Measurements from ENCODE around the gene TMED8.
"Not testable (repeated sequence)": the region's sequence is repeated elsewhere in the genome, so short reads cannot be mapped to it uniquely, and the experiment has no call there.

GRCh38 chr14:77416098-77416497, 39.2 kb upstream of the TMED8 start:
- TF ChIP-seq CTCF, POLR2A (IDR thresholded peaks at IDR 0.05): not testable (repeated sequence)

Measured in body of pancreas (tissue), 4 donors.